NCI-H1694 treated with DMSO at 0.1 percent for 48 hours (cell line): ENCODE results near the gene RIT1.
"Not testable (repeated sequence)": the region's sequence is repeated elsewhere in the genome, so short reads cannot be mapped to it uniquely, and the experiment has no call there.

Experiments
- DNase-seq: peaks from one replicate; lab custom pipeline; 2025; lab: John Stamatoyannopoulos, UW

The RIT1 gene

GRCh38 chr1:155933591-155934096, 22.5 kb upstream of the RIT1 start:
- DNase-seq, result no peak

- no peak for DNase-seq
Observed at GRCh38 chr1:155932487-155932886, 21.3 kb upstream of the RIT1 start.

- no peak for DNase-seq
Observed at GRCh38 chr1:155932081-155932480, 20.9 kb upstream of the RIT1 start.

- no peak for DNase-seq
Observed at GRCh38 chr1:155931332-155932038, 20.3 kb upstream of the RIT1 start.

GRCh38 chr1:155930725-155931124, 19.6 kb upstream of the RIT1 start:
- DNase-seq, result not testable (repeated sequence)

- DNase-seq, result no peak
Observed at GRCh38 chr1:155929057-155929456, 17.9 kb upstream of the RIT1 start.

- no peak for DNase-seq
Observed at GRCh38 chr1:155925506-155925905, 14.4 kb upstream of the RIT1 start.

GRCh38 chr1:155920717-155921116, 9.6 kb upstream of the RIT1 start:
- no peak for DNase-seq

- DNase-seq, result no peak
Observed at GRCh38 chr1:155919801-155920200, 8.7 kb upstream of the RIT1 start.

- no peak for DNase-seq
Observed at GRCh38 chr1:155918660-155919059, 7.5 kb upstream of the RIT1 start.

- no peak for DNase-seq
Observed at GRCh38 chr1:155913969-155914757, 3.0 kb upstream of the RIT1 start.

- no peak for DNase-seq
Observed at GRCh38 chr1:155912056-155912536, 947 bp upstream of the RIT1 start.

- DNase-seq, result peak; percentile 47
Observed at GRCh38 chr1:155910621-155911121, 478 bp downstream of the RIT1 start.

GRCh38 chr1:155909894-155910293, 1.3 kb downstream of the RIT1 start:
- no peak for DNase-seq

- DNase-seq, result no peak
Observed at GRCh38 chr1:155904261-155904660, 6.9 kb downstream of the RIT1 start.

- DNase-seq, result no peak
Observed at GRCh38 chr1:155900161-155900560, 11.0 kb downstream of the RIT1 start.

- DNase-seq, result no peak
Observed at GRCh38 chr1:155899683-155900082, 11.5 kb downstream of the RIT1 start.

GRCh38 chr1:155898888-155899287, 12.3 kb downstream of the RIT1 start:
- no peak for DNase-seq

GRCh38 chr1:155897746-155898145, 13.4 kb downstream of the RIT1 start:
- no peak for DNase-seq

- not testable (repeated sequence) for DNase-seq
Observed at GRCh38 chr1:155896476-155896875, 14.7 kb downstream of the RIT1 start.

GRCh38 chr1:155895617-155896016, 15.5 kb downstream of the RIT1 start:
- DNase-seq, result not testable (repeated sequence)

- no peak for DNase-seq
Observed at GRCh38 chr1:155893389-155894142, 17.6 kb downstream of the RIT1 start.
